ENCODE data around the gene ZNF506.

ZNF506 gene

GRCh38 chr19:19743176-19743575 is 78.4 kb downstream of the ZNF506 start:
- DNase-seq (ENCODE audit: low read depth), result no peak
- H3K4me3 ChIP-seq (replicated peaks; ENCODE audit: low read depth, low read length), result no peak overlapping the region
- TF ChIP-seq, protein P1, sequence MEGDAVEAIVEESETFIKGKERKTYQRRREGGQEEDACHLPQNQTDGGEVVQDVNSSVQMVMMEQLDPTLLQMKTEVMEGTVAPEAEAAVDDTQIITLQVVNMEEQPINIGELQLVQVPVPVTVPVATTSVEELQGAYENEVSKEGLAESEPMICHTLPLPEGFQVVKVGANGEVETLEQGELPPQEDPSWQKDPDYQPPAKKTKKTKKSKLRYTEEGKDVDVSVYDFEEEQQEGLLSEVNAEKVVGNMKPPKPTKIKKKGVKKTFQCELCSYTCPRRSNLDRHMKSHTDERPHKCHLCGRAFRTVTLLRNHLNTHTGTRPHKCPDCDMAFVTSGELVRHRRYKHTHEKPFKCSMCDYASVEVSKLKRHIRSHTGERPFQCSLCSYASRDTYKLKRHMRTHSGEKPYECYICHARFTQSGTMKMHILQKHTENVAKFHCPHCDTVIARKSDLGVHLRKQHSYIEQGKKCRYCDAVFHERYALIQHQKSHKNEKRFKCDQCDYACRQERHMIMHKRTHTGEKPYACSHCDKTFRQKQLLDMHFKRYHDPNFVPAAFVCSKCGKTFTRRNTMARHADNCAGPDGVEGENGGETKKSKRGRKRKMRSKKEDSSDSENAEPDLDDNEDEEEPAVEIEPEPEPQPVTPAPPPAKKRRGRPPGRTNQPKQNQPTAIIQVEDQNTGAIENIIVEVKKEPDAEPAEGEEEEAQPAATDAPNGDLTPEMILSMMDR (IDR thresholded peaks at IDR 0.05; ENCODE audit: low read length, missing control alignments), result no peak

GRCh38 chr19:19742773-19743172 is 78.8 kb downstream of the ZNF506 start:
- H3K4me3 ChIP-seq (replicated peaks; ENCODE audit: low read depth, low read length), result no peak overlapping the region
- TF ChIP-seq, protein P1 (IDR thresholded peaks at IDR 0.05; ENCODE audit: low read length, missing control alignments), result no peak
- no peak for DNase-seq (ENCODE audit: low read depth)
